ENCODE results near the gene SIL1. TPM values are rescaled to one million over a fixed set of nuclear protein-coding genes. Genes with fewer than 3 reads are reported as not detected.
"Not testable (repeated sequence)": the region's sequence is repeated elsewhere in the genome, so short reads cannot be mapped to it uniquely, and the experiment has no call there.

The SIL1 gene
- total and polyA plus RNA-seq, 2 of the 4 experiments (the other 2 are of a cell fraction) = 56.1 to 66.0 TPM

- TF ChIP-seq POLR2A (IDR thresholded peaks at IDR 0.05; ENCODE audit: low read depth, low read length) (no peak), CEBPB (IDR thresholded peaks at IDR 0.05; ENCODE audit: low read depth, low read length) (no peak)
Measured at GRCh38 chr5:139177809-139178588, 20.2 kb downstream of the SIL1 start (continued).

DNA sequence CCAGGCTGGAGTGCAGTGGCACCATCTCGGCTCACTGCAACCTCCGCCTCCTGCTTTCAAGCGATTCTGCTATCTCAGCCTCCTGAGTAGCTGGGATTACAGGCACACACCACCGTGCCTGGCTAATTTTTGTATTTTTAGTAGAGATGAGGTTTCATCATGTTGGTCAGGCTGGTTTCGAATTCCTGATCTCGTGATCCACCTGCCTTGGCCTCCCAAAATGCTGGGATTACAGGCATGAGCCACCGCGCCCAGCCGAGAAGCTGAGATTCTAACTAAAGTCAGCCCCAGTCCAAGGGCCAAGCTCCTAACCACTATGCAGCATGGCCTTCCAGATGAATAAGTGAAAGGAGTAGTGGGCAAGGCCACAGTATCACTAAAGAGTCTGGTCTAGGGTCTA, 20.9 kb downstream of the SIL1 start:
- H3K9ac ChIP-seq (ENCODE audit: low read depth, low read length); DNase-seq; H2AK9ac ChIP-seq (replicated peaks; ENCODE audit: low read depth, low read length, poor library complexity); H2BK20ac ChIP-seq (ENCODE audit: low read depth, low read length); in situ Hi-C loops (cut with MboI; ENCODE audit: low sequenced_read_pairs); H2BK5ac ChIP-seq (ENCODE audit: low read depth, low read length, poor library complexity, severe bottlenecking); H2AFZ ChIP-seq (replicated peaks; ENCODE audit: low read length, poor library complexity); BruUV-seq (replicated peaks); H3K56ac ChIP-seq (ENCODE audit: extremely low read depth, insufficient read depth, low read length); H3K23ac ChIP-seq (ENCODE audit: low read depth, low read length); POLR2A ChIA-PET (ENCODE audit: unreplicated experiment); H2BK15ac ChIP-seq (ENCODE audit: low read depth, low read length); H3K4ac ChIP-seq (ENCODE audit: low read depth, low read length); CTCF ChIA-PET; ATAC-seq (ENCODE audit: low read depth); H3K36me3 ChIP-seq (ENCODE audit: control insufficient read depth, insufficient read depth, low read length); H2BK120ac ChIP-seq (ENCODE audit: low read depth, low read length); intact Hi-C loops (cut with micrococcal nuclease); H3K27me3 ChIP-seq (ENCODE audit: control insufficient read depth, insufficient read depth, low read length); H4K5ac ChIP-seq (ENCODE audit: low read depth, low read length); H4K91ac ChIP-seq (ENCODE audit: insufficient read depth, low read depth, low read length); H4K8ac ChIP-seq (ENCODE audit: low read depth in 2 of 2, low read length in 2 of 2); dilution Hi-C loops (cut with HindIII; ENCODE audit: low sequenced_read_pairs, unreplicated experiment); H3K27ac ChIP-seq (ENCODE audit: insufficient read depth, low read length); H3K9me3 ChIP-seq (ENCODE audit: control insufficient read depth, insufficient read depth, low read length); H3K18ac ChIP-seq (ENCODE audit: low read depth, low read length); H3K4me3 ChIP-seq (ENCODE audit: insufficient read depth, low read depth, low read length); H3K14ac ChIP-seq (replicated peaks; ENCODE audit: low read depth, low read length); H2AK5ac ChIP-seq (ENCODE audit: low read depth, low read length); H3K4me2 ChIP-seq (ENCODE audit: low read depth, low read length): not testable (repeated sequence)
- WGBS, 2 experiments (ENCODE audit: extremely low coverage in 2 of 2, insufficient read length in 1 of 2) = no CpG with 5 or more reads among the region's 9 CpGs
- Histone ChIP-seq H3K4me1 (ENCODE audit: control insufficient read depth, insufficient read depth, low read length) (peaks cover 12% of the 10 kb centered on the region), H3K9me1 (ENCODE audit: insufficient read depth, low read length) (peaks cover 10% of the 10 kb centered on the region), H4K20me1 (ENCODE audit: insufficient read depth, low read length) (peaks cover 22% of the 10 kb centered on the region; the same call in 1 of the 2 replicates), H3K79me1 (ENCODE audit: low read depth in 1 of 2, low read length in 2 of 2) (peaks cover 24 to 53% of the 10 kb centered on the region in 2 experiments)

DNA sequence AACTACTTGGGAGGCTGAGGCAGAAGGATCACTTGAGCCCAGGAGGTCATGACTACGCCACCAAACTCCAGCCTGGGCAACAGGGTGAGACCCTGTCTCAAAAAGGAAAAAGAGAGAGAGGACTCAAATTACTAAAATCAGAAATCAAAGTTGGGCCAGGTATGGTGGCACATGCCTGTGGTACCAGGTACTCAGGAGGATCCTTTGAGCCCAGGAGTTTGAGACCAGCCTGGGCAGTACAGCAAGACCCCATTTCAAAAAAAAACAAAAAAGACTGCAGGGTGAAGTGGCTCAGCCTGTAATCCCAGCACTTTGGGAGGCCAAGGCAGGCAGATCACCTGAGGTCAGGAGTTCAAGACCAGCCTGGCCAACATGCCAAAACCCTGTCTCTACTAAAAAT, 23.8 kb downstream of the SIL1 start:
- H2BK5ac ChIP-seq (ENCODE audit: low read depth, low read length, poor library complexity, severe bottlenecking); H3K4me2 ChIP-seq (ENCODE audit: low read depth, low read length); H3K18ac ChIP-seq (ENCODE audit: low read depth, low read length); H2AFZ ChIP-seq (replicated peaks; ENCODE audit: low read length, poor library complexity); DNase-seq; H2AK5ac ChIP-seq (ENCODE audit: low read depth, low read length); H2BK120ac ChIP-seq (ENCODE audit: low read depth, low read length); H2BK20ac ChIP-seq (ENCODE audit: low read depth, low read length); POLR2A ChIA-PET (ENCODE audit: unreplicated experiment); H3K23ac ChIP-seq (ENCODE audit: low read depth, low read length); H2BK15ac ChIP-seq (ENCODE audit: low read depth, low read length); H3K27ac ChIP-seq (ENCODE audit: insufficient read depth, low read length); intact Hi-C loops (cut with micrococcal nuclease); H3K56ac ChIP-seq (ENCODE audit: extremely low read depth, insufficient read depth, low read length); H3K9me1 ChIP-seq (ENCODE audit: insufficient read depth, low read length); H4K8ac ChIP-seq (ENCODE audit: low read depth in 2 of 2, low read length in 2 of 2); H4K91ac ChIP-seq (ENCODE audit: insufficient read depth, low read depth, low read length); H3K9ac ChIP-seq (ENCODE audit: low read depth, low read length); BruUV-seq (replicated peaks); H3K36me3 ChIP-seq (ENCODE audit: control insufficient read depth, insufficient read depth, low read length); ATAC-seq (ENCODE audit: low read depth); H3K4me3 ChIP-seq (ENCODE audit: insufficient read depth, low read depth, low read length); dilution Hi-C loops (cut with HindIII; ENCODE audit: low sequenced_read_pairs, unreplicated experiment); in situ Hi-C loops (cut with MboI; ENCODE audit: low sequenced_read_pairs); H3K27me3 ChIP-seq (ENCODE audit: control insufficient read depth, insufficient read depth, low read length); H2AK9ac ChIP-seq (replicated peaks; ENCODE audit: low read depth, low read length, poor library complexity); H4K5ac ChIP-seq (ENCODE audit: low read depth, low read length); H3K14ac ChIP-seq (replicated peaks; ENCODE audit: low read depth, low read length); H3K4me1 ChIP-seq (ENCODE audit: control insufficient read depth, insufficient read depth, low read length); H3K4ac ChIP-seq (ENCODE audit: low read depth, low read length); H3K9me3 ChIP-seq (ENCODE audit: control insufficient read depth, insufficient read depth, low read length): not testable (repeated sequence)
- peaks cover 17 to 28% of the 10 kb centered on the region in 2 experiments for H3K79me1 ChIP-seq (ENCODE audit: low read depth in 1 of 2, low read length in 2 of 2)
- peaks cover 17% of the 10 kb centered on the region; the same call in 1 of the 2 replicates for H4K20me1 ChIP-seq (ENCODE audit: insufficient read depth, low read length)
- WGBS, 2 experiments (ENCODE audit: extremely low coverage in 2 of 2, insufficient read length in 1 of 2) = no CpG with 5 or more reads among the region's 1 CpG
- CTCF ChIA-PET = interaction anchor here (0.6 to 0.7 kb wide), 2 partner anchors 88 to 238 kb away, joined by 3 read pairs; no protein-coding TSS in a partner anchor
